K562 (cell line): ENCODE measurements around the gene NXF3. TPM values are rescaled to one million over a fixed set of nuclear protein-coding genes. Genes with fewer than 3 reads are reported as not detected.

ENCODE experiments used
- ATF3 ChIP-seq, 2 experiments: fragments of 450-650 bp in 1 of 2; sonication (generic) in 1 of 2; formaldehyde crosslinking in 1 of 2; IDR thresholded peaks in 1 of 2; conservative IDR thresholded peaks in 1 of 2; 2 replicates each; pipeline versions ENCODE4 v1.6.1 to v1.8.1; 2016 to 2023; ENCODE audit warnings: mild to moderate bottlenecking in 2 of 2, moderate library complexity in 2 of 2, inconsistent platforms in 1 of 2, missing genetic modification reagents in 1 of 2
- DEAF1 ChIP-seq: fragments of 450-650 bp; formaldehyde crosslinking; IDR thresholded peaks from 2 replicates; pipeline ENCODE4 v1.4.0; 2020; ENCODE audit warnings: mild to moderate bottlenecking, moderate library complexity
- GABPB1 ChIP-seq: sonication (generic); formaldehyde crosslinking; IDR thresholded peaks from 2 replicates; pipeline ENCODE4 v1.8.0; 2022; ENCODE audit warnings: mild to moderate bottlenecking, missing genetic modification reagents
- HBP1 ChIP-seq: fragments of 450-650 bp; formaldehyde crosslinking; IDR thresholded peaks from 2 replicates; pipeline ENCODE4 v1.4.0; 2022; ENCODE audit warnings: missing genetic modification characterization
- HMG20A ChIP-seq: fragments of 450-650 bp; formaldehyde crosslinking; conservative IDR thresholded peaks from 2 replicates; pipeline ENCODE4 v1.4.0; 2020; ENCODE audit warnings: mild to moderate bottlenecking, mixed read lengths
- HNRNPH1 ChIP-seq: fragments of 200-400 bp; formaldehyde crosslinking; optimal IDR thresholded peaks from 2 replicates; pipeline ENCODE3; 2017; ENCODE audit warnings: low read depth, mild to moderate bottlenecking, low read length, moderate library complexity
- PRDM10 ChIP-seq: fragments of 450-650 bp; IDR thresholded peaks from 2 replicates; pipeline ENCODE4 v1.6.1; 2018; ENCODE audit not compliant: partially characterized antibody
- SPI1 ChIP-seq: IDR thresholded peaks from 2 replicates; pipeline ENCODE4 v1.6.1; 2011; ENCODE audit warnings: low read depth, low read length, control low read depth, borderline replicate concordance
- ZNF212 ChIP-seq: fragments of 450-650 bp; formaldehyde crosslinking; IDR thresholded peaks from 2 replicates; pipeline ENCODE4 v1.4.0; 2020; ENCODE audit warnings: mild to moderate bottlenecking
- ZNF318 ChIP-seq, 2 experiments: fragments of 450-650 bp; IDR thresholded peaks; 2 replicates each; pipeline ENCODE4 v1.6.1; 2016; ENCODE audit warnings: mild to moderate bottlenecking in 2 of 2, borderline replicate concordance in 1 of 2, low read depth in 1 of 2, moderate library complexity in 1 of 2
- polyA plus RNA-seq, 8 experiments: library from polyadenylated mRNA; depleted of rRNA in 4 of 8; stranded (reverse) in 5 of 8; unstranded in 3 of 8; fragments of >200 nt; fragmentation: Nextera tagmentation in 2 of 8; fragmentation: Illumina TruSeq in 1 of 8; extraction: Ambion mirVana in 2 of 8; extraction: Trizol in 1 of 8; gene quantifications; 2 replicates each; pipeline versions ENCODE4 v1.2.1 to v1.2.3, GENCODE V29; 2011 to 2014; ENCODE audit warnings: inconsistent platforms in 1 of 8, missing spikeins in 1 of 8
- total RNA-seq, 7 experiments: library from RNA; depleted of rRNA in 6 of 7; stranded (reverse); fragments of >200 nt in 6 of 7; fragmentation: Illumina TruSeq in 2 of 7; extraction: Trizol in 2 of 7; gene quantifications; 2 replicates each; pipeline versions ENCODE4 v1.2.1 to v1.2.3, GENCODE V29; 2011 to 2021; ENCODE audit warnings: low replicate concordance in 1 of 7

NXF3 gene
- total and polyA plus RNA-seq, 9 of the 15 experiments (the other 6 are each of a cell fraction or from before 2014, with no cell fraction given): 0.18 to 0.40 (median 0.28) TPM; not detected in 2

GRCh38 chrX:103124284-103124683 is 31.3 kb upstream of the NXF3 start (continued):
- TF ChIP-seq HBP1 (CRISPR knock-in tag) (no peak), HNRNPH1 (no peak), SPI1 (no peak), GABPB1 (no peak), DEAF1 (no peak), PRDM10 (no peak), ZNF212 (no peak), ATF3 (IDR thresholded peaks at IDR 0.05) (no peak; the same call in 1 of the 2 replicates), ATF3 (CRISPR knock-in tag; conservative IDR thresholded peaks at IDR 0.05) (no peak), HMG20A (CRISPR knock-in tag) (no peak), ZNF318 (IDR thresholded peaks at IDR 0.05; ENCODE audit: borderline replicate concordance in 1 of 2, low read depth in 1 of 2) (no peak)
